HepG2 (cell line): ENCODE results near the gene MFSD12. TPM values are rescaled to one million over a fixed set of nuclear protein-coding genes. Genes with fewer than 3 reads are reported as not detected.

Experiments
- GABPA ChIP-seq, 2 experiments: IDR thresholded peaks; 2 replicates each; pipeline ENCODE4 v1.6.1; 2011 to 2016; ENCODE audit warnings: low read depth in 2 of 2, low read length in 1 of 2, missing biosample characterization in 1 of 2, missing genetic modification characterization in 1 of 2
- HNF1A ChIP-seq, 2 experiments: sonication (generic) in 1 of 2; formaldehyde crosslinking in 1 of 2; IDR thresholded peaks; 2 replicates each; pipeline versions ENCODE4 v1.4.0 to v1.6.1; 2016 to 2020; ENCODE audit warnings: borderline replicate concordance in 1 of 2, low read depth in 1 of 2, mild to moderate bottlenecking in 1 of 2, missing genetic modification reagents in 1 of 2
- IRF9 ChIP-seq: sonication (generic); formaldehyde crosslinking; IDR thresholded peaks from 2 replicates; pipeline ENCODE4 v1.8.0; 2022; ENCODE audit warnings: missing genetic modification reagents, mild to moderate bottlenecking, borderline replicate concordance
- KLF11 ChIP-seq: IDR thresholded peaks from 2 replicates; pipeline ENCODE4 v1.6.1; 2016; ENCODE audit warnings: missing compliant biosample characterization
- MBNL3 ChIP-seq: fragments of 250-450 bp; sonication (Bioruptor Pico); conservative IDR thresholded peaks from 2 replicates; pipeline ENCODE4 v1.8.0; 2022; ENCODE audit warnings: mild to moderate bottlenecking, inconsistent platforms
- MIER3 ChIP-seq: IDR thresholded peaks from 2 replicates; pipeline ENCODE4 v1.6.1; 2016; ENCODE audit warnings: missing compliant biosample characterization, borderline replicate concordance
- MYNN ChIP-seq: sonication (generic); formaldehyde crosslinking; IDR thresholded peaks from 2 replicates; pipeline ENCODE4 v1.4.0; 2020; ENCODE audit warnings: mild to moderate bottlenecking, low read depth, missing genetic modification reagents
- PLRG1 ChIP-seq: fragments of 450-650 bp; conservative IDR thresholded peaks from 2 replicates; pipeline ENCODE4 v1.6.1; 2016
- ZBTB42 ChIP-seq: sonication (generic); formaldehyde crosslinking; IDR thresholded peaks from 2 replicates; pipeline ENCODE4 v1.5.0; 2020; ENCODE audit warnings: mild to moderate bottlenecking, missing genetic modification reagents
- ZFP90 ChIP-seq: sonication (generic); formaldehyde crosslinking; IDR thresholded peaks from 2 replicates; pipeline ENCODE4 v1.8.0; 2022; ENCODE audit warnings: missing genetic modification reagents, mild to moderate bottlenecking, inconsistent platforms, borderline replicate concordance
- ZNF280D ChIP-seq: sonication (generic); formaldehyde crosslinking; IDR thresholded peaks from 2 replicates; pipeline ENCODE4 v1.5.1; 2020; ENCODE audit warnings: mild to moderate bottlenecking, missing genetic modification reagents
- polyA plus RNA-seq, 8 experiments: library from polyadenylated mRNA; depleted of rRNA in 3 of 8; stranded (reverse) in 7 of 8; unstranded in 1 of 8; fragments of >200 nt; fragmentation: Illumina TruSeq in 4 of 8; extraction: Trizol in 4 of 8; gene quantifications; 2 replicates each; pipeline versions ENCODE4 v1.2.1 to v1.2.3, GENCODE V29; 2011 to 2016; ENCODE audit warnings: low read depth in 4 of 8, missing spikeins in 1 of 8, mixed read lengths in 1 of 8; ENCODE audit not compliant: insufficient read depth in 1 of 8
- total RNA-seq, 5 experiments: library from RNA; depleted of rRNA; stranded (reverse); fragments of >200 nt; fragmentation: Illumina TruSeq; extraction: Trizol; gene quantifications; 2 replicates each; pipeline ENCODE4 v1.2.3, GENCODE V29; 2016; ENCODE audit warnings: low read depth in 1 of 5
- TF ChIP-seq, protein P1 (sequence below), 2 experiments: IDR thresholded peaks; 2 replicates each; pipeline ENCODE4 v1.6.1; 2011 to 2012; ENCODE audit warnings: low read length in 2 of 2, borderline replicate concordance in 1 of 2, low read depth in 1 of 2, mild to moderate bottlenecking in 1 of 2, moderate library complexity in 1 of 2

The MFSD12 gene
- total and polyA plus RNA-seq, 2 of the 13 experiments (the other 11 are each of a cell fraction or from before 2014, with no cell fraction given) = 27.2 to 29.1 TPM

GRCh38 chr19:3505598-3506383 is 51.6 kb downstream of the MFSD12 start, which contains the start of gene FZR1 (continued):
- TF ChIP-seq HNF1A (IDR thresholded peaks at IDR 0.05; ENCODE audit: low read depth) (no peak), HNF1A (CRISPR knock-in tag; IDR thresholded peaks at IDR 0.05; ENCODE audit: borderline replicate concordance) (peak; percentile 43; the same call in 1 of the 2 replicates), MYNN (no peak), PLRG1 (no peak), GABPA (IDR thresholded peaks at IDR 0.05; ENCODE audit: low read depth, low read length) (peak; percentile 89), GABPA (CRISPR knock-in tag; IDR thresholded peaks at IDR 0.05; ENCODE audit: low read depth) (peak; percentile 96), MIER3 (CRISPR knock-in tag) (no peak), ZFP90 (CRISPR knock-in tag) (no peak), ZNF280D (CRISPR knock-in tag) (no peak), MBNL3 (CRISPR knock-in tag) (no peak), KLF11 (no peak), ZBTB42 (CRISPR knock-in tag) (no peak), IRF9 (peak; percentile 46; the same call in 1 of the 2 replicates)
- TF ChIP-seq, protein P1, sequence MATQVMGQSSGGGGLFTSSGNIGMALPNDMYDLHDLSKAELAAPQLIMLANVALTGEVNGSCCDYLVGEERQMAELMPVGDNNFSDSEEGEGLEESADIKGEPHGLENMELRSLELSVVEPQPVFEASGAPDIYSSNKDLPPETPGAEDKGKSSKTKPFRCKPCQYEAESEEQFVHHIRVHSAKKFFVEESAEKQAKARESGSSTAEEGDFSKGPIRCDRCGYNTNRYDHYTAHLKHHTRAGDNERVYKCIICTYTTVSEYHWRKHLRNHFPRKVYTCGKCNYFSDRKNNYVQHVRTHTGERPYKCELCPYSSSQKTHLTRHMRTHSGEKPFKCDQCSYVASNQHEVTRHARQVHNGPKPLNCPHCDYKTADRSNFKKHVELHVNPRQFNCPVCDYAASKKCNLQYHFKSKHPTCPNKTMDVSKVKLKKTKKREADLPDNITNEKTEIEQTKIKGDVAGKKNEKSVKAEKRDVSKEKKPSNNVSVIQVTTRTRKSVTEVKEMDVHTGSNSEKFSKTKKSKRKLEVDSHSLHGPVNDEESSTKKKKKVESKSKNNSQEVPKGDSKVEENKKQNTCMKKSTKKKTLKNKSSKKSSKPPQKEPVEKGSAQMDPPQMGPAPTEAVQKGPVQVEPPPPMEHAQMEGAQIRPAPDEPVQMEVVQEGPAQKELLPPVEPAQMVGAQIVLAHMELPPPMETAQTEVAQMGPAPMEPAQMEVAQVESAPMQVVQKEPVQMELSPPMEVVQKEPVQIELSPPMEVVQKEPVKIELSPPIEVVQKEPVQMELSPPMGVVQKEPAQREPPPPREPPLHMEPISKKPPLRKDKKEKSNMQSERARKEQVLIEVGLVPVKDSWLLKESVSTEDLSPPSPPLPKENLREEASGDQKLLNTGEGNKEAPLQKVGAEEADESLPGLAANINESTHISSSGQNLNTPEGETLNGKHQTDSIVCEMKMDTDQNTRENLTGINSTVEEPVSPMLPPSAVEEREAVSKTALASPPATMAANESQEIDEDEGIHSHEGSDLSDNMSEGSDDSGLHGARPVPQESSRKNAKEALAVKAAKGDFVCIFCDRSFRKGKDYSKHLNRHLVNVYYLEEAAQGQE (IDR thresholded peaks at IDR 0.05; ENCODE audit: borderline replicate concordance in 1 of 2, low read depth in 1 of 2, low read length in 2 of 2) = no peak
